Measurements from ENCODE around the gene CDH10.

The CDH10 gene

GRCh38 chr5:24475101-24475500 is 169.7 kb downstream of the CDH10 start:
- no peak for DNase-seq

- DNase-seq: no peak
Observed at GRCh38 chr5:24474685-24475084, 170.1 kb downstream of the CDH10 start.

GRCh38 chr5:24472518-24472917 is 172.3 kb downstream of the CDH10 start:
- no peak for DNase-seq

- DNase-seq: no peak
Observed at GRCh38 chr5:24444414-24444813, 200.4 kb downstream of the CDH10 start.

GRCh38 chr5:24439465-24439864 is 205.3 kb downstream of the CDH10 start:
- DNase-seq: no peak
